Neural progenitor cell (in vitro differentiated cells): ENCODE results near the gene HSPB1.

Experiments used
- CTCF ChIP-seq: fragments of 200-600 bp; sonication (generic); IDR thresholded peaks from 2 replicates; pipeline ENCODE4 v1.5.1; 2017; ENCODE audit warnings: antibody characterized with exemption, mild to moderate bottlenecking
- EZH2 ChIP-seq: fragments of 200-600 bp; sonication (generic); IDR thresholded peaks from 2 replicates; pipeline ENCODE4 v1.6.1; 2017; ENCODE audit warnings: antibody characterized with exemption, mild to moderate bottlenecking, moderate library complexity
- EZH2phosphoT487 ChIP-seq: fragments of 200-600 bp; sonication (generic); IDR thresholded peaks from 2 replicates; pipeline ENCODE4 v1.6.1; 2017; ENCODE audit warnings: antibody characterized with exemption

DNA sequence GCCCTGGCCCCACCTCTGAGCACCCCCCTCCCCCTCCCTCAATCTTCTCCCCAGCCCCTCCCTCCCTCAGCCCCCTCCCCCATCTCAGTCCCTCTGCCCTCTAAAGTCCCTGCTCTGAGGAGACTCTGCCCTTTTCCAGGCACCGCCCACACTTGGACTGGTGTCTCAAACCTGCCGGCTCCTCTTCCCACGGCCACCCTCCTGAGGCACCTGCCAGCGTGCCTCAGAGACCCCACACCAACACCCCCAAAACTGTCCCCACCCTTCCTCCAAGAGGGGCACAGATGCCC lies 34.6 kb upstream of the HSPB1 start:
- no peak for TF ChIP-seq CTCF
- TF ChIP-seq EZH2phosphoT487 = no peak
- TF ChIP-seq EZH2 = no peak
